GM12878 (cell line): Measurements from ENCODE around the gene NECAB2.

Source experiments
- EZH2 ChIP-seq: IDR thresholded peaks from 2 replicates; pipeline ENCODE4 v1.6.1; 2012; ENCODE audit warnings: low read depth, mild to moderate bottlenecking, control low read depth, inconsistent platforms, low read length, borderline replicate concordance; ENCODE audit not compliant: control insufficient read depth
- HDAC2 ChIP-seq: fragments of 200-600 bp; sonication (generic); IDR thresholded peaks from 2 replicates; pipeline ENCODE4 v1.6.1; 2017
- HDAC6 ChIP-seq: fragments of 200-600 bp; sonication (generic); IDR thresholded peaks from one replicate; pipeline ENCODE4 v1.8.0; 2017; ENCODE audit warnings: antibody characterized with exemption; ENCODE audit not compliant: unreplicated experiment
- MEF2A ChIP-seq: IDR thresholded peaks from 2 replicates; pipeline ENCODE4 v1.6.1; 2011; ENCODE audit warnings: low read depth, mild to moderate bottlenecking, low read length, moderate library complexity; ENCODE audit not compliant: insufficient read depth
- MXI1 ChIP-seq: fragments of 150-350 bp; IDR thresholded peaks from 2 replicates; pipeline ENCODE4 v1.6.1; 2011; ENCODE audit warnings: low read depth, mild to moderate bottlenecking, inconsistent platforms, low read length, improper control_type of control experiment
- POLR2AphosphoS2 ChIP-seq: IDR thresholded peaks from 2 replicates; pipeline ENCODE4 v1.6.1; 2011; ENCODE audit warnings: low read depth, mild to moderate bottlenecking, low read length, improper control_type of control experiment, moderate library complexity
- TF ChIP-seq, protein P1 (sequence below), 3 experiments: IDR thresholded peaks in 2 of 3; conservative IDR thresholded peaks in 1 of 3; 2 replicates each; pipeline ENCODE4 v1.5.1; 2011; ENCODE audit warnings: low read depth in 3 of 3, low read length in 3 of 3, mild to moderate bottlenecking in 3 of 3, control low read depth in 2 of 3, moderate library complexity in 2 of 3, inconsistent platforms in 1 of 3, mixed read lengths in 1 of 3; ENCODE audit not compliant: control insufficient read depth in 2 of 3, insufficient read depth in 1 of 3; ENCODE audit errors: extremely low read depth in 1 of 3

DNA sequence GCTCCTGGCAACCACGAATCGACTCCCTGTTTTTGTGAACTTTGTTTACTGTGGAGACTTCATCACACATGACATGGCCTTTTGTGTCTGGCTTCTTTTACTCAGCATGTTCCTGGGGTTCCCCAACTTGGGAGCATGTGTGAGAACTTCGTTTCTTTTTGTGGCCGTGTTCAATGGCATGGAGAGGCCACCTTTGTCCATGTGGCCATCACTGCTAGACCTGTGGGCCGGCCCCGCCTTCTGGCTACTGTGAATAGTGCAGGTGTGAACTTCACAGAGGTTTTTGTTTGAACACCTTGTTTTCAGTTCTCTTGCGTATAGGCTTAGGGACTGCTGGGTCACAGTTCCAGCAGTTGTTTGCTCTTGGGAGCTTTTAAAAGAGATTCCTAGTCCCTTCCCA, 80.2 kb downstream of the NECAB2 start:
- TF ChIP-seq POLR2AphosphoS2 (no peak), HDAC2 (no peak), MEF2A (no peak), HDAC6 (no peak), MXI1 (no peak), EZH2 (no peak)
- TF ChIP-seq, protein P1, sequence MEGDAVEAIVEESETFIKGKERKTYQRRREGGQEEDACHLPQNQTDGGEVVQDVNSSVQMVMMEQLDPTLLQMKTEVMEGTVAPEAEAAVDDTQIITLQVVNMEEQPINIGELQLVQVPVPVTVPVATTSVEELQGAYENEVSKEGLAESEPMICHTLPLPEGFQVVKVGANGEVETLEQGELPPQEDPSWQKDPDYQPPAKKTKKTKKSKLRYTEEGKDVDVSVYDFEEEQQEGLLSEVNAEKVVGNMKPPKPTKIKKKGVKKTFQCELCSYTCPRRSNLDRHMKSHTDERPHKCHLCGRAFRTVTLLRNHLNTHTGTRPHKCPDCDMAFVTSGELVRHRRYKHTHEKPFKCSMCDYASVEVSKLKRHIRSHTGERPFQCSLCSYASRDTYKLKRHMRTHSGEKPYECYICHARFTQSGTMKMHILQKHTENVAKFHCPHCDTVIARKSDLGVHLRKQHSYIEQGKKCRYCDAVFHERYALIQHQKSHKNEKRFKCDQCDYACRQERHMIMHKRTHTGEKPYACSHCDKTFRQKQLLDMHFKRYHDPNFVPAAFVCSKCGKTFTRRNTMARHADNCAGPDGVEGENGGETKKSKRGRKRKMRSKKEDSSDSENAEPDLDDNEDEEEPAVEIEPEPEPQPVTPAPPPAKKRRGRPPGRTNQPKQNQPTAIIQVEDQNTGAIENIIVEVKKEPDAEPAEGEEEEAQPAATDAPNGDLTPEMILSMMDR (IDR thresholded peaks at IDR 0.05 in 2 of 3, conservative IDR thresholded peaks at IDR 0.05 in 1 of 3; ENCODE audit: control insufficient read depth in 2 of 3, extremely low read depth in 1 of 3, insufficient read depth in 1 of 3, low read depth in 3 of 3, low read length in 3 of 3): no peak
